GM12874 (cell line): ENCODE measurements around the gene WTIP.

Experiments
- TF ChIP-seq, protein P1 (sequence below): IDR thresholded peaks from 2 replicates; pipeline ENCODE4 v1.5.1; 2011; ENCODE audit warnings: low read depth, mild to moderate bottlenecking, control low read depth, low read length, moderate library complexity; ENCODE audit not compliant: insufficient read depth

WTIP gene

DNA sequence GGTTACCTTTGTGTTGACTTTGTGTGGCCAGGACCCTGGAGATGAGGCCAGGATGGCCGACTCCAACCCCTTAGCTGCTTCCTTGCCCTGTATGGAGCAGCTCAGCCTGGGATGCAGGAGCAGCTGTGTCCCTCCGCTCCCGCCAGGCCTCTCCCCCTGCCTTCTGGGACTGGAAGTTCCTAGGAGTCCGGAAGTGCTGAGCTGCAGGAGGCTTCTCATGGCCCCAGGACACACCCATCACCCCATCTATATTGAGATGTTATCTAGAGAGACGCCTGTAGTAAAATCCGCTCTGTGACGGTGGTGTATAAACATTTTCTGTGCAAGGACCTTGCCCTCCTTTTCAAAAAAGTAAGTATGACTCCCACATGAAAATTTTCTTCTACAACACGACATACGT lies 27.0 kb downstream of the WTIP start:
- TF ChIP-seq, protein P1, sequence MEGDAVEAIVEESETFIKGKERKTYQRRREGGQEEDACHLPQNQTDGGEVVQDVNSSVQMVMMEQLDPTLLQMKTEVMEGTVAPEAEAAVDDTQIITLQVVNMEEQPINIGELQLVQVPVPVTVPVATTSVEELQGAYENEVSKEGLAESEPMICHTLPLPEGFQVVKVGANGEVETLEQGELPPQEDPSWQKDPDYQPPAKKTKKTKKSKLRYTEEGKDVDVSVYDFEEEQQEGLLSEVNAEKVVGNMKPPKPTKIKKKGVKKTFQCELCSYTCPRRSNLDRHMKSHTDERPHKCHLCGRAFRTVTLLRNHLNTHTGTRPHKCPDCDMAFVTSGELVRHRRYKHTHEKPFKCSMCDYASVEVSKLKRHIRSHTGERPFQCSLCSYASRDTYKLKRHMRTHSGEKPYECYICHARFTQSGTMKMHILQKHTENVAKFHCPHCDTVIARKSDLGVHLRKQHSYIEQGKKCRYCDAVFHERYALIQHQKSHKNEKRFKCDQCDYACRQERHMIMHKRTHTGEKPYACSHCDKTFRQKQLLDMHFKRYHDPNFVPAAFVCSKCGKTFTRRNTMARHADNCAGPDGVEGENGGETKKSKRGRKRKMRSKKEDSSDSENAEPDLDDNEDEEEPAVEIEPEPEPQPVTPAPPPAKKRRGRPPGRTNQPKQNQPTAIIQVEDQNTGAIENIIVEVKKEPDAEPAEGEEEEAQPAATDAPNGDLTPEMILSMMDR = no peak

DNA sequence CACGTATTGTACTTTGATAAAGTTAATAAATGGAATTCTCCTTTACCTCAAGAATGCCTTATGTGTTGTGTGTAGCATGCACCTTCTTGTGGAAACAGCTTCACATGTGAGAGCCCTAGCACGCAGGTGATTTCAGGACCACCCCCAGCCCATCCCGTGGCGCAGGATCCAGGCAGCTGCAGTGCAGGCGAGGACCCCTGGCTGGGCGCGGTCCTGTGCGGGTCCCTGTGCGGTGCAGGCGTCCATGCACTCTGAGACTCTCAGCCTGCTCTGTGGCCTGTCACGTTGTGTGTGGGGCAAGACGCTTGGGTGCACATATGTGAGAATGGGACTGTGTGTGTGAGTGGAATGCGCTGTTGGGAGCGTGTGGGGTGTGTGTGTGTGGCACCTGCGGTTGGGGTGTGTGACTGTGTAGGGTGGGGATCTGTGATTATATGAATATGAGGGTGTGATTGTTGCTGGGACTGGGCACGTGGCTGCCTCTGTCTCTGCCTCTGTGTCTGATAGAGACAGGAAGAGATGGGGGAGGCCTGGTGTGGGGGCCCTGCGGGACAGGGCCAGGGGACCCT lies 30.8 kb downstream of the WTIP start:
- TF ChIP-seq, protein P1 = no peak

DNA sequence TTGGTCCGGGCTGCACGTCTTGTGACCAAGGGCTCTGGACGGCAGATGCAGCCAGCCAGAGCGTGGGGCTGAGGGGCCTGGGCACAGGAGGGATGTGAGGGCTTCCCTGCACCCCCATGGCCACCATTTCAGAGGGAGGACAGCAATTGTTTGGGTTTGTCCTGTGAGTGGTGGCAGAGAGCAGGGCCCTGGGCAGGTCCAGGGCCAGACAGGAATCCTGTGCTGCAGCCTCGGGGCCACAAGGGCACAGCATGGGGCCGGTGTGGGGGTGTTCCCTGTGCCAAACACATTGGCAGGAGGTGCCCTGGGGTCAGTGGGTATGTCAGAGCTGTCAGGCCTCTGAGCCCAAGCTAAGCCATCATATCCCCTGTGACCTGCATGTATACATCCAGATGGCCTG lies 32.2 kb downstream of the WTIP start:
- TF ChIP-seq, protein P1 = no peak

DNA sequence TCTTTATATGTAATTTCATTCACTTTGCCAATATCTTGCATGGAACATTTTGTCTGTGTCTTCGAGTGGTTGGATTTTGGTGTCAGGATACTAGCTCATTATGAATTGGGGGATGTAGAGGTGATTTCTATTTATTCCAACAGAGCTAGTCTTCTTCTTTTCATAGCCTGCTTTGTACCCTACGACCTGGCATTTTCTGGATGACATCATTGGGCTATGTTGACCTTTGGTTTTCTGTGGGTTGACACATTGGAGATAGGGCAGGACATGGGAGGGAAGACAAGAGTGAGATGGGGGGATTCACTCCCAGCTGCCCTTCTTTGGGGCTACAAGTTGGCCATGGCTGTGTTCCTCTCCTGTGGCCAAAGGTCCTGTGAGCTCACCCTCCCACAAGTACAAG lies 38.0 kb downstream of the WTIP start:
- TF ChIP-seq, protein P1 = no peak

DNA sequence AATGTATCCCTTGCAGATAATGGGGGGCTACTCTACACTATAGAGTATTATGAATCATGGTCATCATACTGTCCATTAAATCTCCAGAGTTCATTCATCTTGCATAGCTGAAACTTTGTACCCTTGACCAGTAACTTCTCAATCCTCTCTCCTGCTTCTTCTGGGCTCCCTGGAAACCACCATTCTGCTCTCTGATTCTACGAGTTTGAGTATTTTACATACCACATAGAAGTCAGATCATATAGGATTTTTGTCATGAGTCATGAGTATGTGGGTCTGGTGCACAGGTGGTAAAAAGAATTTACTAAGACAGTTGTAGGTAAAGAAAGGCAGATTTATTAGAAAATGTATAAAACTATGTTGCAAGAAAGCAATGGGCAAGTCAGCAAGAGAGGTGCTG lies 41.9 kb downstream of the WTIP start:
- TF ChIP-seq, protein P1 = no peak

DNA sequence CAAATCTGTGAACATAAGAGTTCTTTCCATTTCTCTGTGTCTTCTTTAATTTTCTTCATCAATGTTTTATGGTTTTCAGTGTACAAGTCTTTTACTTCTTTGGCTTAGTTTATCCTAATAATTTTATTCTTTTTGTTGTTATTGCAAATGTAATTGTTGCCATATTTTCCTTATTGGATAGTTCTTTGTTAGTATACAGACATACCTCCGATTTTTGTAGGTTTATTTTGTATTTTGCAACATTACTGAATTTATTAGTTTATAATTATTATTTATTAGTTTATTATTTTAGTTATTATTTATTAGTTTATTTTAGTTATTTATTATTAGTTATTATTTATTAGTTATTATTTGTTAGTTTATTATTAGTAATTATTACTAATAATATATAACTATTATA lies 43.4 kb downstream of the WTIP start:
- TF ChIP-seq, protein P1 = no peak

DNA sequence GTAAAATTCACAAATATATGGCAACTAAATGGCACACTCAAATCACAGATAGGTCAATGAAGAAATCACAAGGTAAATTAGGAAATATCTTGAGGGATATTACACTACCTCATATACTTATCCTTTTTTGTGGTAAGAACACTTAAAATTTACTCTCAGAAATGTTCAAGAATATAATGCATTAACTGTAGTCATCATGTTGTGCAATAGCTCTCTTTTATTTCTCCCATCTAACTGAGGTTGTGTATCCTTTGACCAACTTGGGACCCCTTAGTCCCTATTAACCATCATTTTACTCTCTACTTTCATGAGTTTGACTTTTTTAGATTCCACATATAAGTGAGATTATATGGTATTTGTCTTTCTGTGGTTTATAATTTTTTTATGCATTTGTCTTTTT lies 52.6 kb downstream of the WTIP start:
- TF ChIP-seq, protein P1 = no peak
